Fibroblast of upper back skin (primary cell): Measurements from ENCODE around the gene SLC20A1.
"Not testable (repeated sequence)": the region's sequence is repeated elsewhere in the genome, so short reads cannot be mapped to it uniquely, and the experiment has no call there.

Experiments
- DNase-seq: peaks from one replicate; pipeline ENCODE4 v3.0.0-alpha.2; 2013

The SLC20A1 gene

GRCh38 chr2:112684415-112684775 is 38.7 kb downstream of the SLC20A1 start:
- DNase-seq: no peak

- no peak for DNase-seq
Measured at GRCh38 chr2:112685271-112685884, 39.6 kb downstream of the SLC20A1 start.

DNA sequence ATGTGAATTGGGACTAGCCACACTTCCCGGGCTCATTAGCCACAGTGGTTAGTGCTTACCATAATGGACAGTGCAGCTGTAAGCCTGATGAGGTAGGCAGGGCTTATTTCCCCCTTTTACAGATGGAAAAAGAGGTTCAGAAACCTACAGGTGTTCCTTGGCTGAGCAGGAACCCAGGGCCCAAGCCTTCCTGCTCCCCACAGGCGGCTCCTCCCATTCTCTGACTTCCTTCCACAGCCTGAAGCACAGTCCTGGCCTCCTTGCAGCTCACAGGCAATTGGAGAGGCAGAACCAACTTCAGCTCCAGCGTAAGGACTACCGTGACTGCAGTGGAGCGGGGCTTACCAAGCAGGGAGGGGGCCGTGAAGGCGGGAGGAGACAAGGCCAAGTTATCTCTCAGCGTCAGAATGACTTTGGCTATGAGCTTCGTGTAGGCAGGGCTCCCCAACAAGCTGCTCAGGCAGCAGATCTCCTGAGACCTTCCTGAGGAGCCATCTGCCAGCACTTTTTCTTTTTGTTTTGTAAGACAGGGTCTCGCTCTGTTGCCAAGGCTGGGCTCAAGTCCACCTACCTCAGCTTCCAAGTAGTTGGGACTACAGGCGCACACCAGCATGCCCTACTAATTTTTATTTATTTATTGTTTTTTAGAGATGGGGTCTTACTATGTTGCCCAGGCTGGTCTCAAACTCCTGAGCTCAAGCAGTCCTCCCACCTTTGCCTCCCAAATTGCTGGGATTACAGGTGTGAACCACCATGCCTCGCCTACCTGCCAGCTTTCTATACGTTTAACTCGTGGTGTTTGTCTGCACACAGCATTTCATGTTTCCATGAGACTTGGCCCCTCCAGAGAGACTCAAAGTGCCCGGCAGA is 40.8 kb downstream of the SLC20A1 start:
- DNase-seq: no peak

- DNase-seq: no peak
Measured at GRCh38 chr2:112687522-112687921, 41.8 kb downstream of the SLC20A1 start.

DNA sequence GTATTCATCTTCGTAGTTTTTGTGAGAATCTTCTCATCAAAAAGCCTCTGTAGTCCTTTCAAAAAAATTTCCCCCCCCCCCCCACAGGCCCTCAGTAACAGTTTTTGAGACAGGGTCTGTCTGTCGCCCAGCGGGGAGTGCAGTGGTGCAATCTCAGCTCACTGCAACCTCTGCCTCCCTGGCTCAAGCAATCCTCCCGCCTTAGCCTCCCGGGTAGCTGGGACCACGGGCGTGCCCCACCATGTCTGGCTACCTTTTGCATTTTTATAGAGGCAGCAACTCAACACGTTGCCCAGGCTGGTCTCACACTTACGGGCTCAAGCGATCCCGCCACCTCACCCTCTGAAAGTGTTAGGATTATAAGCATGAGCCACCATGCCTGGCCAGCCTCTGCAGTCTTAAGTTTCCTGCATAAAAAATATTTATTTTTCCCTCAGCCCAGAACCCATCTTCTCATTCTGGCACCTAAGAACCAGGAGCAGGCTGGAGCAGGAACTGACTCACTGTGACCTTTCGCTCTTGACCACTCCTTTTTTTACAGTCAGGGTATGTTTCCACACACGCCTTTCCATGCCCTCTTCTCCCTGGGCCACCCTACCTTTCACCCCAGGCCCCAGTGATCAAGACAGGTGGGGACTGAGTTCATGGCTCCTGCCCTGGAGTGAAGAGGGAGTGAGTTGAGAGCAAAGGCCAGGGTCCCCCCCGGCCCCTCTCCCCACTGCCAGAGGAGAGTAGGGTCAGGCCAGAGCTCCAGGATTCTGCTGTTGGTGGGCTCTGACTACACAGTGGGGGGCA is 42.5 kb downstream of the SLC20A1 start:
- DNase-seq: no peak

DNA sequence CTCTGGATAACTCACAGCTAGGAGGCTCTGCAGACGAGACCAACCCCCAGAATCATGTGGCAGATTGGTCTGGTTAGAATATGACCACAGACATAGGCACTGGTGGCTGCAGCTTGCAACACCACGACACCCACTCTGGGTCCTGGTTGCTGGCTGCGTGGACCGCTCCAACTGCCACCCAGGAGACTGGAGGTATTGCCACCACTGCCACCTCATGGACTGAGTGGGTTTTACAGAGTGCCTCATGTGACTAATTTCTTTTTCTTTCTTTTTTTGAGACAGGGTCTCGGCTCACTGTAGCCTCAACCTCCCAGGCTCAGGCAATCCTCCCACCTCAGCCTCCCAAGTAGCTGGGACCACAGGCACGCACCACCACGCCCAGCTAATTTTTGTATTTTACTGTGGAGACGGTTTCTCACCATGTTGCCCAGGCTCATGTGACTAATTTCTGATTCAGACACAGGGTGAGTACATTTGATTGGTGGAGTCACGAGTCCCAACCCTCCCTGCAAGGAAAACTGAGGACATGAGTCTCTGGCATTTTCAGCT is 45.2 kb downstream of the SLC20A1 start:
- peak; percentile 22 for DNase-seq

DNA sequence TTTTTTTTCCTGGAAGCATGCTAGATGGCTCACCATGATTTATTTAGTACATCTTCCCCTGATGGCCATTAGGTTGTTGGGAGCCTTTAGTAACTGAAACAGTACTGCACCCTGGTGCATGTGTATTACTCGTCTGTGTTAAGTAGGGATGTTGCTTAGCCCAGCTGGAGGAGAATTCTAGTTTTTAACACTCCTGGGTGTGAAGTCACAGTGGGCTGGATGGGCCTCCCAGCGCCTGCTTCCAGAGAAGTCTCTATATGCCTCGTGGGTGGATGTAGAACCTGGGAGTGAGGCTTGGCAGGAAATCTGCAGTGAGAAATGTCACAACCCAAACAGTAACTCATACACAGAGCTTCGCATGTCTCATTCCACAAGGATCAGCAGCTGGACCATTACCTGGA is 46.1 kb downstream of the SLC20A1 start:
- DNase-seq: peak; percentile 14

- DNase-seq: peak; percentile 84
Measured at GRCh38 chr2:112692495-112692911, 46.8 kb downstream of the SLC20A1 start.

DNA sequence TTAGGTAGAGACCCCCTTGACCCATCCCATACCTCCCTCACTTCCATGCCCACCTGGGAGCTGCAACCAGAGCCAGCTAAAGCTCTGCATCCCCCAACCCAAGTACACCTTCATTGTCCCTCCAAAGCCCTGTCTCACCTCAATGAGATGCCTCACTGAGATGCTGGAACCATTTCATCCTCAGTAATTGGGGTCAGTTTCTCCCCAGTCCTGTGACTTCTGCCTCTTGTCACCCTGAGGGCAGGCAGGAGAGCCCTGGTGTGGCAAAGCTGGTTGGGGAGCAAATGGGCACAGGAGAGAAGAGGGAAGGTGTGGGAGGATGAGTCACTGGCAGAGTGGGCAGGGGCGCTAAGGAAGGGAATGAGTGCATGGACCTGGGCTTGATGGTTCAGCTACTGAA is 47.2 kb downstream of the SLC20A1 start:
- no peak for DNase-seq

- DNase-seq: no peak
Measured at GRCh38 chr2:112693596-112693995, 47.9 kb downstream of the SLC20A1 start.

DNA sequence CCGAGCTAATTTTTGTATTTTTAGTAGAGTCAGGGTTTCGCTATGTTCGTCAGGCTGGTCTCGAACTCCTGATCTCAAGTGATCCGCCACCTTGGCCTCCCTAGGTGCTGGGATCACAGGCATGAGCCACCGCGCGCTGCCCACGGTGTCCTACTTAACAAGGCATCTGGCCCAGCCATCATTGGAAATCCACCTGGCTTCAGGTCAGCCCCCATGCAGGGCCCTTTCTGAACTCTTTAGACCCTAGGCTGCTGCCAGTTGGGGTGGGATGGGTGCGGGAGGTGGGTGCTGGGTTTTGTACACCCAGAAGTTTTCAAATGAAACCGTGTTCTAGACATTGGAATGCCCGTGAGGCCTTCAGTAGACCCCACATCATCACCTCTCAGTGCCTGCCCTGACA is 48.4 kb downstream of the SLC20A1 start:
- no peak for DNase-seq

DNA sequence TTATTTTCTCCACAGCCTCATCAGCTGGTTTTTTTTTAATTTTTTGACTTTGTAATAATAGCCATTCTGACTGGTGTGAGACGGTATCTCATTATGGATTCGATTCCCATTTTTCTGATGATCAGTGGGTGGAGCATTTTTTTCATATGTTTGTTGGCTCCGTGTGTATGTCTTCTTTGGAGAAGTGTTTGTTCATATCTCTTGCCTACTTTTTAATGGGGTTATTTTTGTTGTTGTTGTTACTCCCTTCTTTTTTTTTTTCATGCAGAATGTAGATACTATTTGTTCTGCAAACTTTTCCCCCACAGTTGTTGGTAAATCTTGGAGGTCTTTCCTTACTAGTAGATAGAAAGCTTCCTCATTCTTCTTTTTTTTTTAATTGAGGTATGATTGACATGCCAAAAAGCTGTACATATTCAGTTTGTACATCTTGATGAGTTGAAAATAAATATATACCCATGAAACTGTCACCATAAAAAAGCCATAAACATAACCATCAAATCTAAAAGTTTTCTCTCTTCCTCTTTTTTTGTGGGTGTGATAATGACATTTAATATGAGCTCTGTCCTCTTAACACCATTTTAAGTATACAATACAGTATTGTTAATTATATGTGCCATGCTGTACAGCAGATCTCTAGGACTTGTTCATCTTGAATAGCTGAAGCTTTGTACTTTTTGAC is 53.2 kb downstream of the SLC20A1 start:
- DNase-seq: no peak

GRCh38 chr2:112699984-112700667 is 54.4 kb downstream of the SLC20A1 start:
- DNase-seq: no peak

- DNase-seq: peak; percentile 6
Measured at GRCh38 chr2:112701052-112701451, 55.3 kb downstream of the SLC20A1 start.

DNA sequence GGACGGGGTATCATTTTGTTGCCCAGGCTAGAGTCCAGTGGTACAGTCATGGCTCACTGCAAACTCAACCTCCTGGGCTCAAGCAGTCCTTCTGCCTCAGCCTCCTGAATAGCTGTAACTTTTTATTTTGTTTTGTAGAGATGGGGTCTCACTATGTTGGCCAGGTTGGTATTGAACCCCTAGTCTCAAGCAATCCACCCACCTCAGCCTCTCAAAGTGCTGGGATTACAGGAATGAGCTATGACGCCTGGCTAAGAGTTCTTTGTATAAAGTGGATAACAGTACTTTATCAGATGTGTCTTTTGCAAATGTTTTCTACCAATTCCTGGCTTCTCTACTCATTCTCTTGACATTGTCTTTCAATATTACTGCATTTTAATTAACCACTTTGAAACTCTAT is 57.9 kb downstream of the SLC20A1 start:
- no peak for DNase-seq

GRCh38 chr2:112705575-112705974 is 59.8 kb downstream of the SLC20A1 start:
- no peak for DNase-seq

- DNase-seq: peak; percentile 41
Measured at GRCh38 chr2:112706170-112706664, 60.5 kb downstream of the SLC20A1 start.

- DNase-seq: not testable (repeated sequence)
Measured at GRCh38 chr2:112706947-112707346, 61.2 kb downstream of the SLC20A1 start.

DNA sequence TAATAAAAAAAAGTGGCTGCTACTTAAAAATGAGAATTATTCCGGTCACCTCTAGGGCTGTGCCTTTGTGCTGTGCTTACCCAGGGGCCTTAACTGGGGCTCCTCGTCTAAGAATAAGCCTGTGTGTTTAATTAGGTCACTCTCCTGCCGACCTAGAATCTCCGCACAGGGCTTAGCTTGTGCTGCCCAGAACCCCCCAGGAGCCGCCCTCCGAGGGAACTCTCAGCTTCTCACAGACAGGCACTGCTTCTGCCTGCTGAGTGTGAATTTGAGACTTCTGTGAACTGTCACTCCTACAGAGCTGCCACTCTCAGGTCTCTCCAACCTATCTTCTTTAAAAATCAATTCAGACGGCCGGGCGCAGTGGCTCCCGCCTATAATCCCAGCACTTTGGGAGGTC is 63.2 kb downstream of the SLC20A1 start:
- DNase-seq: no peak

DNA sequence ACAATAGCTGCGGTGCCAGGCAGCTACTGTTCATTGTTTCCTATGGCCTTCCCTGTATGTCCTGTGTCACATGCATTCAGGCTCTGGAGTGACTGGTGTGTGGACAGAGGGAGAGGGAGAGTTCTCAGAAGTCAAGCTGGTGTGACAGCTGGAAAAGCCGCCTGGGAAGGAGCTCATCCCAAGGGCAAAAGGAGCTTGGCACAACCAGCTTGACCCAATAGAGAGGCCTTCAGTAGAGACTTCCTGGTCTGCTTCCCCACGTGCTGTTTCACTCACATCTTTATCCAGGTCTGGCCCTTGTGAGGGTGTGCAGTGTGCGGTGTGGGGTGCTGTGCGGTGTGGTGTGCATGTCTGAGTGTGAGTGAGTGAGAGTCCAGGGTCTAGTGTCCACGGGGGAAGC is 64.0 kb downstream of the SLC20A1 start:
- no peak for DNase-seq

DNA sequence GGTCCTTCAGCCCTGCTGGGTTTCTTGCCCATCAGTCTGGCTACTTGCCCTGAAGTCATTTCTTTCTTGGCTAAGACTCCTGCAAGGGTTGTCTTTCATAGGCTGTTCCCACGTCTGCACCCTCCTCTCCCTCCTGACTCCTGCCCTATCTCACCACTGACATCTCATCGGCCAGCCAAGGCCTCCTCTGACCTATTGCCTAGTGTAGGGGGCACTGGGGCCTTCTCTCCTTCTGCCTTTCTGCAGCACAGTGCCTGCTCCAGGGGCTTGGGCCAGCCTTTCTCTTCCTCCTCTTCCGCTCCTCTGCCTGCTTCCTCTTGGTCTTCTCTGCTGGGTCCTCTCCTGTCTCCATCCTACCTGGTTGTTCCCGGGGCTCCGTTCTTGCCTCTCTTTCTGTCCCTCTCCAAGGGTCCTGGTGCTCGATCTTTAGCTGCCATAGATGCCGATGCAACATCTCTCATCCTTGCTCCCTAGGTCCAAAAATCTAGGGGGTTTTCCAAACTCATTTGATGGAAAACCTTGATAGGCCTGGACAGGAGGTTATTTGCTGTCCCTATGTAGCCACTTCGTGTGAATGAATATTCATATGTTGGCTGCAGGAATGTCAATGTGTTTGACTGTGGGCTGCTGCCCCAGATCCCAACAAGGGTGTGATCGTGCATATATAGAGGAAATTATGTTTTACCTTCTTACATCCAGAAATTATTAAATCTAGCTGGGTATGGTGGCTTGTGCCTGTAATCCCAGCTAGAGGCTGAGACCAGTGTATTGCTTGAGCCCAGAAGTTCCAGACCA is 65.4 kb downstream of the SLC20A1 start:
- DNase-seq: no peak
